Heart right ventricle (tissue), 16 donors: ENCODE measurements around the gene ZNF764. TPM values are rescaled to one million over a fixed set of nuclear protein-coding genes. Genes with fewer than 3 reads are reported as not detected.

ENCODE experiments used
- ATAC-seq, 8 donors: fragments of 200-7000 bp; cut with Tn5 transposase; one replicate each; pipeline ENCODE4 v1.9.1; 2020; ENCODE audit warnings: mild to moderate bottlenecking in 8 of 8, moderate library complexity in 8 of 8, moderate number of reproducible peaks in 1 of 8
- DNase-seq, 2 donors: peaks; one replicate each; pipeline ENCODE4 v3.0.0-alpha.2; 2020
- H3K27ac ChIP-seq, 10 donors: fragments of 200-600 bp; sonication (generic) in 2 of 10; one replicate each; pipeline versions ENCODE4 v1.5.0 to v1.8.0; 2020 to 2022; ENCODE audit warnings: mild to moderate bottlenecking in 3 of 10
- H3K27me3 ChIP-seq, 7 donors: fragments of 200-600 bp; one replicate each; pipeline ENCODE4 v1.8.0; 2021 to 2022; ENCODE audit warnings: mild to moderate bottlenecking in 2 of 7
- H3K36me3 ChIP-seq, 9 donors: fragments of 200-600 bp; sonication (generic) in 1 of 9; one replicate each; pipeline versions ENCODE4 v1.5.0 to v1.8.0; 2020 to 2022; ENCODE audit warnings: mild to moderate bottlenecking in 2 of 9
- H3K4me1 ChIP-seq, 9 donors: fragments of 200-600 bp; sonication (generic) in 1 of 9; one replicate each; pipeline versions ENCODE4 v1.5.0 to v1.8.0; 2020 to 2022; ENCODE audit warnings: mild to moderate bottlenecking in 4 of 9
- H3K4me3 ChIP-seq, 10 donors: fragments of 200-600 bp; sonication (generic) in 2 of 10; one replicate each; pipeline versions ENCODE4 v1.5.0 to v1.8.0; 2020 to 2022; ENCODE audit warnings: mild to moderate bottlenecking in 7 of 10, moderate library complexity in 2 of 10
- H3K9me3 ChIP-seq, 11 donors: fragments of 200-600 bp in 10 of 11; sonication (generic) in 2 of 11; one replicate each; pipeline versions ENCODE4 v1.5.0 to v1.8.0; 2013 to 2022; ENCODE audit warnings: mild to moderate bottlenecking in 2 of 11, control low read depth in 1 of 11, moderate library complexity in 1 of 11
- WGBS, 2 donors: extraction: QIAGEN DNeasy Blood & Tissue Kit; methylation state at CpG; one replicate each; pipeline ENCODE4 v1.1.7; 2013; ENCODE audit warnings: inconsistent platforms in 1 of 2; 5-methylcytosine and 5-hydroxymethylcytosine counted together
- intact Hi-C, 10 donors: fragments of 100-400 bp; cut with DNase I; formaldehyde crosslinking; loops; one replicate each; pipeline versions ENCODE4 v1.11.1 to v1.14.2; 2022
- microRNA-seq, 2 donors: library from miRNA; unstranded; fragments of <30 nt; microRNA quantifications; one replicate each; pipeline ENCODE4 v1.2.0, GENCODE V29; 2021
- polyA plus RNA-seq, 2 donors: library from polyadenylated mRNA; stranded (reverse); fragments of 200-250 nt; gene quantifications; one replicate each; pipeline ENCODE4 v1.2.3, GENCODE V29; 2013
- total RNA-seq, 10 donors: library from RNA; stranded (reverse); fragmentation: NEBNext Ultra II Directional in 3 of 10; extraction: Animal tissue kit (Norgen Biotek cat#: 25700) in 3 of 10; gene quantifications; one replicate each; pipeline versions ENCODE4 v1.2.1 to v1.2.4, GENCODE V29; 2021 to 2023
- TF ChIP-seq, protein P1 (sequence below), 9 donors: fragments of 200-600 bp; sonication (generic) in 2 of 9; IDR thresholded peaks; one replicate each; pipeline versions ENCODE4 v1.5.0 to v1.8.0; 2021 to 2022; ENCODE audit warnings: antibody characterized with exemption in 9 of 9, mild to moderate bottlenecking in 5 of 9, moderate library complexity in 1 of 9
- donor health status: Arrhythmogenic right ventricular cardiomyopathy.
- donor health status: ischemic (EF 13 %, LVEDD 7.1; RV severe dilation, severe dysfunction).
- donor health status: healthy with polysubstance abuse.
- donor health status: DM: no; HTN: yes; CAD: no.
- donor health status: DM: no; HTN: no; CAD: no.
- donor health status: ischemic (EF 25% LVEDD 6.9; RV normal size, moderate dysfunction).
- donor health status: ischemic (EF 25% LVEDD 5.7; RV mildly dilated, moderate dysfunction).
- donor health status: healthy.
- donor health status: DM: yes; HTN: yes; CAD: no.
- donor health status: Ischemic cardiomyopathy.
- donor health status: ischemic (EF 35%, LVEDD 5.7; RV mildly dilated, moderate dysfunction).
- donor health status: nonischemic (EF 11% LVEDD 7.7; RV severe dilation, severe dysfunction).
- donor health status: DM: yes; HTN: yes; CAD: no.
- donor health status: PGD.
- donor health status: ischemic (EF 29% LVEDD 5.4; RV normal size, mild dysfunction).
- donor health status: nonischemic (EF 23%, LVEDD 6.1; RV moderate dilation, normal function).

The ZNF764 gene
- total and polyA plus RNA-seq, 12 donors: 5.6 to 15.3 (median 10.3) TPM

DNA sequence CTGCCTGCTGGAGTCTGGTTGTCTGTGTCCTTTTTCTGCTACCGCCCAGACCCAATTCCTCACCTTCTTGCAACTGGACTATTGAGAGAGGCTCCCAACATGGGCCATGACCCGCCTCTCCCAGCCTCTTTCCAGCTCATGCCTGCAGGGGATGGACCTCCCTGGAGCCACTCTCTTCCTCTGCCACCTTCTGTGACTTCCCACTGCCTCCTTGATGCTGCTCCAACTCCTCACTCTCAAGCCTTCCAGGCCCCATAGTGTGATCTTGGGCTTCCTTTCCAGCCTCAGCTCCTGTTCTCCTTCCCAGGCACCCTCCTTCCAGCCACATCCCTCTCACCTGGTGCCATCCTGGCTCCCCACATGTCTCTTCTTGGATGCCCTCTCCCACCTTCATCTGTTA, 42.9 kb downstream of the ZNF764 start:
- 80 to 88% methylated on average over 2 of the region's 2 CpGs for WGBS, 2 donors
- DNase-seq (no peak), ATAC-seq (no peak)
- Histone ChIP-seq H3K9me3 (no peaks in the 10 kb centered on the region), H3K36me3 (peaks cover 0 to 99% (median 0%) of the 10 kb centered on the region in 9 donors), H3K27me3 (no peaks in the 10 kb centered on the region), H3K4me1 (no peaks in the 10 kb centered on the region), H3K27ac (no peak overlapping the region), H3K4me3 (no peak overlapping the region)
- intact Hi-C loops: loop anchor here in 1 of 10 donors (5.0 kb wide), 1 partner anchor 58 kb away; no protein-coding TSS in a partner anchor
- TF ChIP-seq, protein P1, sequence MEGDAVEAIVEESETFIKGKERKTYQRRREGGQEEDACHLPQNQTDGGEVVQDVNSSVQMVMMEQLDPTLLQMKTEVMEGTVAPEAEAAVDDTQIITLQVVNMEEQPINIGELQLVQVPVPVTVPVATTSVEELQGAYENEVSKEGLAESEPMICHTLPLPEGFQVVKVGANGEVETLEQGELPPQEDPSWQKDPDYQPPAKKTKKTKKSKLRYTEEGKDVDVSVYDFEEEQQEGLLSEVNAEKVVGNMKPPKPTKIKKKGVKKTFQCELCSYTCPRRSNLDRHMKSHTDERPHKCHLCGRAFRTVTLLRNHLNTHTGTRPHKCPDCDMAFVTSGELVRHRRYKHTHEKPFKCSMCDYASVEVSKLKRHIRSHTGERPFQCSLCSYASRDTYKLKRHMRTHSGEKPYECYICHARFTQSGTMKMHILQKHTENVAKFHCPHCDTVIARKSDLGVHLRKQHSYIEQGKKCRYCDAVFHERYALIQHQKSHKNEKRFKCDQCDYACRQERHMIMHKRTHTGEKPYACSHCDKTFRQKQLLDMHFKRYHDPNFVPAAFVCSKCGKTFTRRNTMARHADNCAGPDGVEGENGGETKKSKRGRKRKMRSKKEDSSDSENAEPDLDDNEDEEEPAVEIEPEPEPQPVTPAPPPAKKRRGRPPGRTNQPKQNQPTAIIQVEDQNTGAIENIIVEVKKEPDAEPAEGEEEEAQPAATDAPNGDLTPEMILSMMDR (IDR thresholded peaks at IDR 0.05): no peak

DNA sequence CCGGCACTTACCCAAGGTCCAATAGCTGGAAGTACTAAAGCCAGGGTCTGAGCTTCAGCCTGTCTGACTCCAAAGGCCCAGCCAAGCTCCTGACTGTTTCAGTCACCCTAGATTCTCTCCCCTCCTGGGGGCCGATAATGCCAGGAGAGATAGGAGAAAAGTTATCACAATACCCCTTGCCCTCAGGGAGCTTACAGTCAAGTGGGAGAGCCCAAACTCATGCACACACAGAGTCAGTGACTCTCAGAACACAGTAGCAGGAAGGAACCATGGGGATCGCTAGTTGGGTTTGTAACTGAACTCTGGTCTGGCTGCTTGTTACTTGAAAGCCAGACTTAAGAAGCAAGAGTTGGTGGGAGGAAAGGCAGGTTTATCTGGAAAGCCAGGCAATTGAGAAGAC, 46.7 kb downstream of the ZNF764 start:
- intact Hi-C loops: no loop called here
- no peaks in the 10 kb centered on the region for H3K27me3 ChIP-seq
- TF ChIP-seq, protein P1 (IDR thresholded peaks at IDR 0.05): no peak
- no peak overlapping the region for H3K27ac ChIP-seq
- DNase-seq (no peak), ATAC-seq (no peak)
- WGBS, 2 donors: 86 to 92% methylated on average over 3 of the region's 3 CpGs
- H3K4me3 ChIP-seq: no peak overlapping the region
- H3K4me1 ChIP-seq: no peaks in the 10 kb centered on the region
- H3K36me3 ChIP-seq: peaks cover 0 to 96% (median 0%) of the 10 kb centered on the region in 9 donors
- no peaks in the 10 kb centered on the region for H3K9me3 ChIP-seq

DNA sequence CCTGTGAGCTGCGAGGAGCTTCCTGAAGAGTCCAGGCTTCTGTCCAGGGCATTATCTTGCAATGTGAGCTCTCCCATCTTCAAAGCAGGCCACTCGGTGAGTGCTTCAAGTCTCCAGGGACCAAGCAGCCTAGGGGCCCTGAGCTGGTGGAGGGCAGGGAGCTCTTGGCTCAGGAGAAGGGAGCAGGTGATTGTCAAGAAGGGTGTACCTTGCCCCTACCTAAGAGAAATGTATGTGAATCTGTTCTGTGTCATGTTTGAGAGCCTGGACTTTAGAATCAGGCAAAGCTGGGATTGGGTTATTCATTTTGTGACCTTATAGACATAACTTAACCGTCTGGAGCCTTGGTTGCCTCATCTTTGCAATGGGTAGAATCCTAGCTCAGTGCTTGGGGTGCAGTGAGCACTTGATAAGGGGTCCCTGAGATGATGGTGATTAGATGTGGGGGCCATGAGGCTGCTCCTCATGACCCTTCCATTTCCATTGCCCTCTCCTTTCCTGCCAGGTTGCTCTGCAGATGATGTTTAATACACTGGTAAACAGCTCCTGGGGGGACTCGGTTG, 47.7 kb downstream of the ZNF764 start:
- H3K27ac ChIP-seq: no peak overlapping the region
- H3K4me3 ChIP-seq: no peak overlapping the region
- WGBS, 2 donors: 56 to 57% methylated on average over 4 of the region's 4 CpGs
- ATAC-seq (no peak), DNase-seq (no peak)
- no peaks in the 10 kb centered on the region for H3K9me3 ChIP-seq
- TF ChIP-seq, protein P1 (IDR thresholded peaks at IDR 0.05): no peak
- H3K27me3 ChIP-seq: no peaks in the 10 kb centered on the region
- intact Hi-C loops: no loop called here
- H3K4me1 ChIP-seq: no peaks in the 10 kb centered on the region
- peaks cover 0 to 91% (median 0%) of the 10 kb centered on the region in 9 donors for H3K36me3 ChIP-seq

DNA sequence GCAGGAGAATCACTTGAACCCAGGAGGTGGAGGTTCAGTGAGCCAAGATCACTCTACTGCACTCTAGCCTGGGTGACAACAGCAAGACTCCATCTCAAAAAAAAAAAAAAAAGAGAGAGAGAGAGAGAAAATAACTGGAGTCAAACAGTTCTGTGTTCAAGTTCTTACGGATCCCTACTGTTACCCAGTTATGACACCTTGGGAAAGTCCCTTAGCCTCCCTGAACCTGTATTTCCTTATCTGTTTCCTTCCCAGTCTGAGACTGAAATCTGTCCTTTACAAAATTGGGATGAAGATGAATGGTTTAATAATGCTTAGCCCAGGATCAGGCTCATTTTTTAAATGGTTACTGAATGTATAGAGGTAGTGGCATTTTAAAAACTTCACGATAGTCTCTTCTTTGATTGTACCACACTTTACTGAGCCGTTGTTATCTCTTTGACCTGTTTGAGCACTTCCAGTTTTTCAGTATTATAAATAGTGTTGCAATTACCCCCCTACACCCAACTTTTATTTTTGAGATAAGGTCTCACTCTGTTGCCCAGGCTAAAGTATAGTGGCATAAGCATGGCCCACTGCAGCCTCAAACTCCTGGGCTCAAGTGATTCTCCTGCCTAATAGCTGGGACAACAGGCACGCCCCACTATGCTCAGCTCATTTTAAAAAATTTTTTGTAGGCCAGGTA, 49.0 kb downstream of the ZNF764 start:
- no peaks in the 10 kb centered on the region for H3K27me3 ChIP-seq
- DNase-seq (no peak), ATAC-seq (no peak)
- H3K36me3 ChIP-seq: peaks cover 0 to 91% (median 0%) of the 10 kb centered on the region in 9 donors
- no peak overlapping the region for H3K4me3 ChIP-seq
- H3K4me1 ChIP-seq: no peaks in the 10 kb centered on the region
- no peaks in the 10 kb centered on the region for H3K9me3 ChIP-seq
- no peak overlapping the region for H3K27ac ChIP-seq
- intact Hi-C loops: no loop called here
- TF ChIP-seq, protein P1 (IDR thresholded peaks at IDR 0.05): no peak
- WGBS, 2 donors: 67 to 70% methylated on average over 4 of the region's 4 CpGs

Small RNA genes within 50 kb of the gene (microRNA-seq; reads per million reads assigned to microRNA genes)
- gene MIR4518: 0 reads per million in 2 donors

Other genes starting within 250 kb of the ZNF764 start
- 10 to 100 TPM; 34.9 to 48.8 (median 38.8) TPM for gene CD2BP2, start 203.1 kb downstream of the ZNF764 start, total RNA-seq
- 10 to 100 TPM; 19.9 to 47.7 TPM for gene CD2BP2, start 203.1 kb downstream of the ZNF764 start, polyA plus RNA-seq
- gene TBC1D10B, start 187.9 kb downstream of the ZNF764 start, total RNA-seq: 10 to 100 TPM; 18.0 to 27.7 (median 22.2) TPM
- gene TBC1D10B, start 187.9 kb downstream of the ZNF764 start, polyA plus RNA-seq: 10 to 100 TPM; 25.1 to 30.0 TPM
- not detected for gene MYL11, start 183.6 kb downstream of the ZNF764 start, total RNA-seq
- 1 to 10 TPM in 1 of 2 donors, under 1 TPM in 1; 0.41 to 3.7 TPM for gene MYL11, start 183.6 kb downstream of the ZNF764 start, polyA plus RNA-seq
- 1 to 10 TPM in 9 of 10 donors, under 1 TPM in 1; 0.97 to 6.8 (median 1.4) TPM for gene SEPTIN1, start 175.8 kb downstream of the ZNF764 start, total RNA-seq
- gene SEPTIN1, start 175.8 kb downstream of the ZNF764 start, polyA plus RNA-seq: 1 to 10 TPM in 1 of 2 donors, under 1 TPM in 1; 0.78 to 3.4 TPM
- 1 to 10 TPM; 3.2 to 6.6 (median 5.4) TPM for gene ZNF48, start 163.0 kb downstream of the ZNF764 start, total RNA-seq
- 1 to 10 TPM; 2.2 to 8.0 TPM for gene ZNF48, start 163.0 kb downstream of the ZNF764 start, polyA plus RNA-seq
- 1 to 10 TPM; 3.8 to 9.0 (median 5.1) TPM for gene ZNF771, start 150.8 kb downstream of the ZNF764 start, total RNA-seq
- gene ZNF771, start 150.8 kb downstream of the ZNF764 start, polyA plus RNA-seq: 10 to 100 TPM in 1 of 2 donors, 1 to 10 TPM in 1; 5.0 to 23.2 TPM
- 10 to 100 TPM; 22.8 to 39.9 (median 29.7) TPM for gene DCTPP1, start 128.3 kb downstream of the ZNF764 start, total RNA-seq
- 10 to 100 TPM; 12.0 to 42.6 TPM for gene DCTPP1, start 128.3 kb downstream of the ZNF764 start, polyA plus RNA-seq
- gene SEPHS2, start 112.5 kb downstream of the ZNF764 start, total RNA-seq: 10 to 100 TPM; 23.5 to 49.3 (median 29.3) TPM
- gene SEPHS2, start 112.5 kb downstream of the ZNF764 start, polyA plus RNA-seq: 10 to 100 TPM; 17.3 to 47.0 TPM
- 10 to 100 TPM in 1 of 10 donors, 1 to 10 TPM in 7, under 1 TPM in 2; 0.79 to 18.2 (median 1.9) TPM for gene ITGAL, start 85.6 kb downstream of the ZNF764 start, total RNA-seq
- gene ITGAL, start 85.6 kb downstream of the ZNF764 start, polyA plus RNA-seq: 1 to 10 TPM in 1 of 2 donors, under 1 TPM in 1; 0.52 to 1.2 TPM
- gene ZNF768, start 31.8 kb downstream of the ZNF764 start, total RNA-seq: 10 to 100 TPM; 36.0 to 71.7 (median 43.3) TPM
- 10 to 100 TPM; 51.8 to 75.1 TPM for gene ZNF768, start 31.8 kb downstream of the ZNF764 start, polyA plus RNA-seq
- gene ZNF747, start 23.5 kb downstream of the ZNF764 start, total RNA-seq: 10 to 100 TPM in 7 of 10 donors, 1 to 10 TPM in 3; 8.5 to 14.3 (median 10.7) TPM
- 1 to 10 TPM; 8.5 to 9.2 TPM for gene ZNF747, start 23.5 kb downstream of the ZNF764 start, polyA plus RNA-seq
- gene ZNF688, start 13.3 kb upstream of the ZNF764 start, total RNA-seq: 10 to 100 TPM in 7 of 10 donors, 1 to 10 TPM in 3; 6.3 to 16.2 (median 12.4) TPM
- gene ZNF688, start 13.3 kb upstream of the ZNF764 start, polyA plus RNA-seq: 10 to 100 TPM in 1 of 2 donors, 1 to 10 TPM in 1; 9.3 to 23.8 TPM
- 1 to 10 TPM; 2.8 to 8.4 (median 5.4) TPM for gene ZNF785, start 27.3 kb upstream of the ZNF764 start, total RNA-seq
- 1 to 10 TPM; 3.0 to 7.4 TPM for gene ZNF785, start 27.3 kb upstream of the ZNF764 start, polyA plus RNA-seq
- gene ZNF689, start 52.0 kb upstream of the ZNF764 start, total RNA-seq: 1 to 10 TPM; 4.0 to 7.4 (median 5.6) TPM
- gene ZNF689, start 52.0 kb upstream of the ZNF764 start, polyA plus RNA-seq: 1 to 10 TPM; 2.7 to 3.1 TPM
- 10 to 100 TPM in 9 of 10 donors, 1 to 10 TPM in 1; 9.9 to 23.9 (median 16.7) TPM for gene PRR14, start 92.6 kb upstream of the ZNF764 start, total RNA-seq
- gene PRR14, start 92.6 kb upstream of the ZNF764 start, polyA plus RNA-seq: 10 to 100 TPM; 26.8 to 58.1 TPM
- gene FBRS, start 100.1 kb upstream of the ZNF764 start, total RNA-seq: 10 to 100 TPM; 24.6 to 38.5 (median 27.5) TPM
- gene FBRS, start 100.1 kb upstream of the ZNF764 start, polyA plus RNA-seq: 10 to 100 TPM; 30.5 to 40.2 TPM
- gene SRCAP, start 140.8 kb upstream of the ZNF764 start, total RNA-seq: 10 to 100 TPM; 40.1 to 60.6 (median 46.7) TPM
- 10 to 100 TPM in 1 of 2 donors, 1 to 10 TPM in 1; 2.6 to 26.3 TPM for gene SRCAP, start 140.8 kb upstream of the ZNF764 start, polyA plus RNA-seq
- gene PHKG2, start 190.1 kb upstream of the ZNF764 start, total RNA-seq: 10 to 100 TPM; 12.1 to 21.3 (median 15.0) TPM
- 10 to 100 TPM; 29.1 to 40.7 TPM for gene PHKG2, start 190.1 kb upstream of the ZNF764 start, polyA plus RNA-seq
- gene CFAP119, start 203.7 kb upstream of the ZNF764 start, total RNA-seq: 1 to 10 TPM in 5 of 10 donors, under 1 TPM in 5; 0.44 to 2.2 (median 0.90) TPM
- 1 to 10 TPM; 1.9 to 2.3 TPM for gene CFAP119, start 203.7 kb upstream of the ZNF764 start, polyA plus RNA-seq
- 10 to 100 TPM; 33.0 to 69.9 (median 42.6) TPM for gene RNF40, start 203.9 kb upstream of the ZNF764 start, total RNA-seq
- gene RNF40, start 203.9 kb upstream of the ZNF764 start, polyA plus RNA-seq: 10 to 100 TPM; 40.2 to 50.2 TPM
- gene ZNF629, start 228.8 kb upstream of the ZNF764 start, total RNA-seq: 10 to 100 TPM; 20.3 to 35.5 (median 27.6) TPM
- gene ZNF629, start 228.8 kb upstream of the ZNF764 start, polyA plus RNA-seq: 10 to 100 TPM in 1 of 2 donors, 1 to 10 TPM in 1; 7.3 to 15.4 TPM